A673 (cell line): ENCODE measurements around the gene MEGF6. TPM values are rescaled to one million over a fixed set of nuclear protein-coding genes. Genes with fewer than 3 reads are reported as not detected.

Experiments used
- BruUV-seq: library from RNA; stranded (reverse); fragments of 400-500 nt; replicated peaks from 2 replicates; lab custom pipeline; 2021; lab: Mats Ljungman, UMichigan
- CTCF ChIA-PET: fragments of 300-600 bp; sonication (Branson Sonifier 250); formaldehyde crosslinking; loops from one replicate; lab custom pipeline; 2022; ENCODE audit warnings: antibody characterized with exemption; lab: Charles Lee
- POLR2A ChIA-PET: fragments of 300-600 bp; sonication (Branson Sonifier 250); formaldehyde crosslinking; loops from one replicate; lab custom pipeline; 2022; ENCODE audit warnings: antibody characterized with exemption; ENCODE audit not compliant: low non-redundant PET; lab: Charles Lee
- DNase-seq: peaks from one replicate; pipeline ENCODE4 v3.0.0-alpha.2; 2015; ENCODE audit warnings: low spot score
- H3K27ac ChIP-seq: fragments of 200-600 bp; sonication (generic); 2 replicates; pipeline ENCODE4 v1.5.1; 2016; ENCODE audit warnings: mixed run types, low read depth, mild to moderate bottlenecking, mixed read lengths, antibody characterized with exemption, low read length; ENCODE audit not compliant: poor library complexity, severe bottlenecking
- H3K27me3 ChIP-seq: fragments of 200-600 bp; sonication (generic); replicated peaks from 2 replicates; pipeline ENCODE4 v1.6.1; 2017; ENCODE audit warnings: mixed run types, low read depth, mild to moderate bottlenecking, mixed read lengths, antibody characterized with exemption, low read length; ENCODE audit not compliant: insufficient read depth, poor library complexity
- H3K36me3 ChIP-seq: fragments of 200-600 bp; sonication (generic); 2 replicates; pipeline ENCODE4 v1.6.1; 2016; ENCODE audit warnings: mixed run types, mild to moderate bottlenecking, mixed read lengths, antibody characterized with exemption, low read length; ENCODE audit not compliant: insufficient read depth, poor library complexity, severe bottlenecking
- H3K4me1 ChIP-seq: fragments of 200-600 bp; sonication (generic); 2 replicates; pipeline ENCODE4 v1.6.1; 2017; ENCODE audit warnings: mixed run types, mild to moderate bottlenecking, mixed read lengths, antibody characterized with exemption, low read length; ENCODE audit not compliant: insufficient read depth, poor library complexity, severe bottlenecking
- H3K4me3 ChIP-seq: fragments of 200-600 bp; sonication (generic); 2 replicates; pipeline ENCODE4 v1.5.1; 2016; ENCODE audit warnings: low read depth, mixed run types, mild to moderate bottlenecking, mixed read lengths, low read length; ENCODE audit not compliant: poor library complexity, severe bottlenecking
- H3K9me3 ChIP-seq: fragments of 200-600 bp; sonication (generic); 2 replicates; pipeline ENCODE4 v1.6.1; 2016; ENCODE audit warnings: mixed run types, low read depth, mild to moderate bottlenecking, mixed read lengths, antibody characterized with exemption, low read length; ENCODE audit not compliant: poor library complexity, severe bottlenecking
- EZH2 ChIP-seq: fragments of 200-600 bp; sonication (generic); IDR thresholded peaks from 2 replicates; pipeline ENCODE4 v1.6.1; 2017; ENCODE audit warnings: borderline replicate concordance, low read depth, mild to moderate bottlenecking, mixed read lengths, antibody characterized with exemption, low read length; ENCODE audit not compliant: poor library complexity, severe bottlenecking
- intact Hi-C: fragments of 100-400 bp; cut with micrococcal nuclease; formaldehyde crosslinking; loops from one replicate; pipeline ENCODE4 v1.10.0; 2022; ENCODE audit not compliant: unreplicated experiment
- total RNA-seq: library from RNA; stranded (reverse); gene quantifications from 2 replicates; pipeline ENCODE4 v1.2.3, GENCODE V29; 2021
- TF ChIP-seq, protein P1 (sequence below): fragments of 300-800, 200-600 bp; sonication (generic); conservative IDR thresholded peaks from 2 replicates; pipeline ENCODE4 v1.5.1; 2017; ENCODE audit warnings: low read depth, mild to moderate bottlenecking, antibody characterized with exemption, low read length, moderate library complexity, mixed read lengths

Gene MEGF6
- total RNA-seq, 1 experiment from 2014 or later: 2.8 TPM

DNA sequence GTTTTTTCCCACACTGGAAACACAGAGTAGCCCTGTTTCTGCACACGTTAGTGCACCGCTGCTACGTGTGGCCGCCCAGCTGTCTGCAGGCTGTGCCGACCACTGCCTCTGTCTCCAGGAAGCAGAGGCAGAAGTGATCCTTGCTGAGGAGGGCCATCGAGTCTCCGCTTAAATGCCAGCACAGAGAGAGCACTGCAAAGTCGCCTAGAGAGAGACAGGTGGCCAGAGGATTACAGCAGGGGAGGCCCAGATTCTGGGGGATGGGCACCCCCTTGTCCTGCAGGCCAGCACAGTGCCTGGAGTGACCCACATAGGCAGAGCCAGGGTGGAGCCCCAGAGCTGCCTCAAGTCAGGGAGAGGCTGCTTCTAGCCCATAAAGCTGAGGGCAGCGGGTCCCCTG, 19.6 kb upstream of the MEGF6 start:
- TF ChIP-seq, protein P1, sequence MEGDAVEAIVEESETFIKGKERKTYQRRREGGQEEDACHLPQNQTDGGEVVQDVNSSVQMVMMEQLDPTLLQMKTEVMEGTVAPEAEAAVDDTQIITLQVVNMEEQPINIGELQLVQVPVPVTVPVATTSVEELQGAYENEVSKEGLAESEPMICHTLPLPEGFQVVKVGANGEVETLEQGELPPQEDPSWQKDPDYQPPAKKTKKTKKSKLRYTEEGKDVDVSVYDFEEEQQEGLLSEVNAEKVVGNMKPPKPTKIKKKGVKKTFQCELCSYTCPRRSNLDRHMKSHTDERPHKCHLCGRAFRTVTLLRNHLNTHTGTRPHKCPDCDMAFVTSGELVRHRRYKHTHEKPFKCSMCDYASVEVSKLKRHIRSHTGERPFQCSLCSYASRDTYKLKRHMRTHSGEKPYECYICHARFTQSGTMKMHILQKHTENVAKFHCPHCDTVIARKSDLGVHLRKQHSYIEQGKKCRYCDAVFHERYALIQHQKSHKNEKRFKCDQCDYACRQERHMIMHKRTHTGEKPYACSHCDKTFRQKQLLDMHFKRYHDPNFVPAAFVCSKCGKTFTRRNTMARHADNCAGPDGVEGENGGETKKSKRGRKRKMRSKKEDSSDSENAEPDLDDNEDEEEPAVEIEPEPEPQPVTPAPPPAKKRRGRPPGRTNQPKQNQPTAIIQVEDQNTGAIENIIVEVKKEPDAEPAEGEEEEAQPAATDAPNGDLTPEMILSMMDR: no peak
- TF ChIP-seq EZH2: no peak
- H3K4me1 ChIP-seq: no peaks in the 10 kb centered on the region
- ChIA-PET CTCF (interaction anchor here (1.9 kb wide), 1 partner anchor 12 kb away, joined by 7 read pairs; no protein-coding TSS in a partner anchor), POLR2A (no interaction called here)
- H3K4me3 ChIP-seq: no peak overlapping the region
- no peak overlapping the region for H3K27ac ChIP-seq
- intact Hi-C loops: no loop called here
- H3K9me3 ChIP-seq: no peaks in the 10 kb centered on the region
- no peak for DNase-seq
- H3K36me3 ChIP-seq: peaks cover 30% of the 10 kb centered on the region
- H3K27me3 ChIP-seq: no peaks in the 10 kb centered on the region
- BruUV-seq: no TSS peak

DNA sequence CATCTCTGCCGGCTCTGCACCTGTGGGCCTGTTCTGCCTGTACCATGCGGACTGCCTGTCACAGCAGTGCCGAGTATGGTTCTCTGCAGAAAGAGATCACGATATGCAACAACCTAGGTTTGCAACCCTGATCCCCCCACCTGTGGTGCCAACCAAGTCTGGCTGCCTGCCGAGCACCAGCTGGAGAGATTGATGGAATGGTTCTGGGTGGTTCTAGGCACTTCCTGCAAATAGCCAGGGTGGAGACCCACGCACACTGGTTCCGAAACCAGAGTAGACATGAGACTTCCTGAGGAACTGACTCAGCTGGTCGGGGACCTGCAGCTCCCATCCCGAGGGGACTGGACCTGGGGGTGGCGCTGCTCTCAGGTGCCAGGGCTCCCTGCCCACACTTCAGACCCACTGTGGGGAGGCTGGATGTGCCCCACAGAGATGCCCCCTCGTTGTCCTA, 18.9 kb upstream of the MEGF6 start:
- BruUV-seq: no TSS peak
- ChIA-PET CTCF (interaction anchor here (1.9 kb wide), 1 partner anchor 11 kb away, joined by 7 read pairs; no protein-coding TSS in a partner anchor), POLR2A (no interaction called here)
- H3K9me3 ChIP-seq: no peaks in the 10 kb centered on the region
- no peak for DNase-seq
- H3K4me3 ChIP-seq: no peak overlapping the region
- intact Hi-C loops: no loop called here
- H3K27ac ChIP-seq: no peak overlapping the region
- peaks cover 27% of the 10 kb centered on the region for H3K36me3 ChIP-seq
- no peaks in the 10 kb centered on the region for H3K27me3 ChIP-seq
- H3K4me1 ChIP-seq: no peaks in the 10 kb centered on the region
- TF ChIP-seq EZH2: no peak
- TF ChIP-seq, protein P1: no peak

DNA sequence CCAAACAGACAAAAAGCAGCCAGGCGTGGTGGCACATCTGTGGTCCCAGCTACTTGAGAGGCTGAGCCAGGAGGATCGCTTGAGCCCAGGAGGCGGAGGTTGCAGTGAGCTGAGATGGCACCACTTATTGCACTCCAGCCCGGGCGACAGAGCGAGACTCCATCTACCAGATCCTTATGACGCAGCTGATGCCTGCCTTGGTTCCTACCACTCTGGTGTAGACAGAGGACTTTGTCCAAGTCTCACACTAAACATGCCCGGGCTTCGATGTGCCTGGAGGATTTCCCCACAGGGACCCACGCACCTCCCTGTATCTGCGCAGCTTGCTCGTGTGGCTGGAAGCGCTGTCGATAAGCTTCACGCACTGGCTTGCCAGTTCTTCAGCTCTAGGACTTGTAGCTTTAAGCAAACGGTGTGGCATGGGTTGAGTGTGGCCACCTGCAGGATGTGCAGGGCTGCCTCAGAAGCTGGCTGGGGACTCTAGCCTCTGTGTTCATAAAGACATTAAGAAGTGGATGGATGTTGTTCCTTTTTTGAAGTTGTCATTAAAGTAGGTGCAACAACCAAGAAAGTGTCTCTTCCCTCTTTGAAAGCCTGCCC, 18.4 kb upstream of the MEGF6 start:
- DNase-seq: no peak
- H3K27ac ChIP-seq: no peak overlapping the region
- ChIA-PET CTCF (interaction anchor here (1.9 kb wide), 1 partner anchor 10 kb away, joined by 7 read pairs; no protein-coding TSS in a partner anchor), POLR2A (no interaction called here)
- H3K36me3 ChIP-seq: peaks cover 21% of the 10 kb centered on the region
- intact Hi-C loops: no loop called here
- no peaks in the 10 kb centered on the region for H3K27me3 ChIP-seq
- H3K9me3 ChIP-seq: no peaks in the 10 kb centered on the region
- TSS peak; percentile 75 for BruUV-seq
- H3K4me1 ChIP-seq: no peaks in the 10 kb centered on the region
- no peak for TF ChIP-seq EZH2
- TF ChIP-seq, protein P1: no peak
- no peak overlapping the region for H3K4me3 ChIP-seq
